MCF 10A (cell line): ENCODE data around the gene PLEKHM3. TPM values are rescaled to one million over a fixed set of nuclear protein-coding genes. Genes with fewer than 3 reads are reported as not detected.

Source experiments
- BruUV-seq: library from RNA; stranded (reverse); fragments of 400-500 nt; replicated peaks from 2 replicates; lab custom pipeline; 2021; lab: Mats Ljungman, UMichigan
- CTCF ChIA-PET: fragments of 300-600 bp; sonication (Branson Sonifier 250); formaldehyde crosslinking; extraction: SDS; loops from one replicate; lab custom pipeline; 2021; ENCODE audit warnings: antibody characterized with exemption, inconsistent platforms; lab: Yijun Ruan, JAX
- POLR2A ChIA-PET: fragments of 300-600, 350-650 bp; sonication (Branson Sonifier 250); formaldehyde crosslinking; extraction: SDS; loops from one replicate; lab custom pipeline; 2020; ENCODE audit warnings: antibody characterized with exemption, inconsistent platforms; lab: Yijun Ruan, JAX
- DNase-seq: peaks from one replicate; pipeline ENCODE4 v3.0.0-alpha.2; 2018; ENCODE audit not compliant: unreplicated experiment
- H3K27ac Mint-ChIP-seq: one replicate; pipeline ENCODE4 v1.8.0; 2022; ENCODE audit warnings: mild to moderate bottlenecking, low read depth, mixed read lengths; ENCODE audit not compliant: unreplicated experiment
- H3K27me3 Mint-ChIP-seq: one replicate; pipeline ENCODE4 v1.8.0; 2022; ENCODE audit warnings: mixed read lengths; ENCODE audit not compliant: insufficient read depth, unreplicated experiment
- H3K36me3 Mint-ChIP-seq: one replicate; pipeline ENCODE4 v1.8.0; 2022; ENCODE audit warnings: mild to moderate bottlenecking, moderate library complexity, mixed read lengths; ENCODE audit not compliant: insufficient read depth, unreplicated experiment
- H3K4me1 Mint-ChIP-seq: one replicate; pipeline ENCODE4 v1.8.0; 2022; ENCODE audit warnings: mixed read lengths; ENCODE audit not compliant: insufficient read depth, unreplicated experiment
- H3K4me3 Mint-ChIP-seq: one replicate; pipeline ENCODE4 v1.8.0; 2022; ENCODE audit warnings: mild to moderate bottlenecking, moderate library complexity, mixed read lengths; ENCODE audit not compliant: unreplicated experiment
- H3K9me3 Mint-ChIP-seq: one replicate; pipeline ENCODE4 v1.8.0; 2022; ENCODE audit warnings: mixed read lengths; ENCODE audit not compliant: unreplicated experiment
- CTCF ChIP-seq: fragments of 200-600 bp; IDR thresholded peaks from one replicate; pipeline ENCODE4 v1.8.0; 2022; ENCODE audit warnings: antibody characterized with exemption, mild to moderate bottlenecking; ENCODE audit not compliant: unreplicated experiment
- intact Hi-C: fragments of 100-400 bp; cut with micrococcal nuclease; formaldehyde crosslinking; loops from 2 replicates; pipeline ENCODE4 v1.14.1; 2022
- total RNA-seq: library from RNA; stranded (reverse); gene quantifications from 2 replicates; pipeline ENCODE4 v1.2.3, GENCODE V29; 2022

PLEKHM3 gene
- total RNA-seq, 1 experiment from 2014 or later: 5.4 TPM

GRCh38 chr2:208006833-208007232, 18.5 kb downstream of the PLEKHM3 start:
- no peaks in the 10 kb centered on the region for H3K36me3 Mint-ChIP-seq
- no peak overlapping the region for H3K27ac Mint-ChIP-seq
- no peaks in the 10 kb centered on the region for H3K27me3 Mint-ChIP-seq
- ChIA-PET POLR2A (interaction anchor here (0.6 to 5.9 kb wide), 8 partner anchors 8 to 149 kb away, joined by 3 to 35 read pairs (median 3); partner anchors contain the start of gene PLEKHM3), CTCF (interaction anchor here (0.5 to 1.4 kb wide), 7 partner anchors 9 to 260 kb away, joined by 3 to 5 read pairs (median 4); no protein-coding TSS in a partner anchor)
- BruUV-seq: no TSS peak
- H3K4me1 Mint-ChIP-seq: peaks cover 16% of the 10 kb centered on the region
- H3K9me3 Mint-ChIP-seq: no peaks in the 10 kb centered on the region
- TF ChIP-seq CTCF: no peak
- intact Hi-C loops: no loop called here
- H3K4me3 Mint-ChIP-seq: no peak overlapping the region
- peak; percentile 35 for DNase-seq

GRCh38 chr2:208006337-208006736, 19.0 kb downstream of the PLEKHM3 start:
- no peak for DNase-seq
- H3K9me3 Mint-ChIP-seq: no peaks in the 10 kb centered on the region
- H3K36me3 Mint-ChIP-seq: peaks cover 4% of the 10 kb centered on the region
- POLR2A ChIA-PET: interaction anchor here (0.7 to 5.9 kb wide), 8 partner anchors 8 to 47 kb away, joined by 3 to 35 read pairs (median 3); partner anchors contain the start of gene PLEKHM3
- TF ChIP-seq CTCF: no peak
- BruUV-seq: no TSS peak
- H3K4me1 Mint-ChIP-seq: peaks cover 16% of the 10 kb centered on the region
- no peak overlapping the region for H3K27ac Mint-ChIP-seq
- H3K27me3 Mint-ChIP-seq: no peaks in the 10 kb centered on the region
- intact Hi-C loops: no loop called here
- no peak overlapping the region for H3K4me3 Mint-ChIP-seq
- CTCF ChIA-PET: interaction anchor here (0.5 to 1.4 kb wide), 7 partner anchors 9 to 260 kb away, joined by 3 to 5 read pairs (median 4); no protein-coding TSS in a partner anchor

GRCh38 chr2:208001924-208002323, 23.4 kb downstream of the PLEKHM3 start:
- CTCF ChIA-PET: no interaction called here
- POLR2A ChIA-PET: interaction anchor here (0.7 kb wide), 1 partner anchor 24 kb away, joined by 3 read pairs; no protein-coding TSS in a partner anchor
- TF ChIP-seq CTCF: no peak
- H3K27me3 Mint-ChIP-seq: no peaks in the 10 kb centered on the region
- H3K27ac Mint-ChIP-seq: no peak overlapping the region
- intact Hi-C loops: no loop called here
- no TSS peak for BruUV-seq
- H3K4me1 Mint-ChIP-seq: peaks cover 22% of the 10 kb centered on the region
- H3K4me3 Mint-ChIP-seq: no peak overlapping the region
- H3K9me3 Mint-ChIP-seq: no peaks in the 10 kb centered on the region
- no peak for DNase-seq
- peaks cover 18% of the 10 kb centered on the region for H3K36me3 Mint-ChIP-seq

- intact Hi-C loops: no loop called here
- H3K36me3 Mint-ChIP-seq: peaks cover 19% of the 10 kb centered on the region
- CTCF ChIA-PET: interaction anchor here (0.6 kb wide), 1 partner anchor 1311 kb away, joined by 3 read pairs; no protein-coding TSS in a partner anchor
- H3K27ac Mint-ChIP-seq: no peak overlapping the region
- no peaks in the 10 kb centered on the region for H3K27me3 Mint-ChIP-seq
- no peak for DNase-seq
- H3K4me1 Mint-ChIP-seq: peaks cover 12% of the 10 kb centered on the region
- BruUV-seq: no TSS peak
- H3K9me3 Mint-ChIP-seq: no peaks in the 10 kb centered on the region
- TF ChIP-seq CTCF: no peak
- H3K4me3 Mint-ChIP-seq: no peak overlapping the region
- POLR2A ChIA-PET: interaction anchor here (0.6 kb wide), 1 partner anchor 468 kb away, joined by 4 read pairs; no protein-coding TSS in a partner anchor
Observed at GRCh38 chr2:208000701-208001395, 24.5 kb downstream of the PLEKHM3 start.
